ENCODE results near the gene ATRN. TPM values are rescaled to one million over a fixed set of nuclear protein-coding genes. Genes with fewer than 3 reads are reported as not detected.

Gene ATRN
- total RNA-seq, 1 donor from 2014 or later, result 26.3 TPM

DNA sequence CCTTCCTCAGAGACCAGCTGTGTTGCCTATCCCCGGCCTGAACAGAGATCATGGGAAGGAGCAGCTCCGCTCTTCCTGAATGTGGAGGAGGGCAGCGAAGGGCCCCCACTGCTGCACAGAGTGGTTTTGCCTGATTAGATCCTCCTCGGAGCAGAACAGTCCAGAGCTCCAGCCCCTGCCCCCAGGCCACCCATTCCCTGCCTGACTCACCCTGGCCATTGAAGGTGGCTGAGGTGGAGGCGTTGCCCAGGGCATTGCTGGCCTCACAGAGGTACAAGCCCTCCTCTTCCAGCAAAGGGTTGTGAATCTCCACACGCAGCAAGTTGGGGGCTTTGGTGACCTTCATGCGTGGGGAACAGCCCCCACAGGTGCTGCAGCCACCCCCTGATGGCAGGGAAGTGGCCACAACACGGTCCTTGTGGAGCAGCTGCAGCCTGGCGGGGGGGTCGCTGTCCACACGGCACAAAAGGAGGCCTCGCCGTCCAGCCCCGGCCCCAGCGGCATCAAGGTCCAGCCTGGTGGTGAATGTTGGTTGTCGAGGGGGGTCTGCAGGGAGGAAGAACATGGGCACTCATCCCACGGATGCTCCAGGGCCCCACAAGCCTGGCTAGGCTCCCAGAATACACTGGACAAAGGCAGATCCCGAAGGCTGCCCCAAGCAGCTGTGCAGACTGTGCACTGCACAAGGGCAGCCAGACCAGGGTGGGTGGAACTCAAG lies 226.9 kb downstream of the ATRN start:
- DNase-seq, result no peak

DNA sequence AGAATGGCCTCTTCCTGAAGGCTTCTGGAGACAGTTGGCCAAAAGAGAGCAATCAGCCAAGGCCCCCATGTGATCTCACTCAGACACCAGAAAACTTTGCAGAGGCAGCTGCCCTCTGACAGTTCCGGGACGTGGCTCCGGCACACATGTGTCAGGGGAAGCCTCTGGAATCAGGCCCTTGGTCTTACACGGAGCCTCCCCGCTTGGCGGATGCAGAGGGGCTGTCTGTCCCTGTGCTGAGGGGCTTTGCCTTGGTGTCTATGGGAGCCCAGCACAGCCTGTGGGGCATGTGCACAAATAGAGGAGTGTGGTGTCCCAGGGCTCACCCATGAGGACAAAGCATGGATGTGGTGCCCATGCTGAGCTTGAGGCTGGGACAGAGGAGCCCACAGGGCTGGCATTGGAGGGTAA lies 227.8 kb downstream of the ATRN start:
- no peak for DNase-seq

DNA sequence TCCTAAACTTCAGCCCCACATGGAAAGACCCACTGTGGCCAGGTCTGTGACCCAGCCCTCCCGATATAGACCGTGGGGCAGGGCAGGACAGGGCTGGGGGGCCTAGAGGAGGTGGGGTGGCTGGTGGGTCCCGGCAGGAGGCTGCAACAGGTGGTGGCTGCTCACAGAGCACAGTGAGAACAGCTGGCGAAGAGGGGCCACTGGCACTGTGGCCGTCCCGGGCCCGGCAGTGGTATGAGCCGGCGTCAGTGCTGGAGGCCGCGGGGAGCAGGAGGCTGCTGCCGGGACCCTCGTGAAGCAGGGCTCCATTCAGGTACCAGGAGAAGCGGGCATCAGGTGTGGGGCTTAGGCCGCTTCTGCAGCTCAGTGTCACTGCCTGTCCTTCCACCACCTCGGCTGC lies 228.2 kb downstream of the ATRN start:
- DNase-seq, result no peak

Small RNAs within 50 kb of the gene (small RNA-seq; reads per million reads assigned to genes)
- not detected for gene AL353193.1 (ENCODE audit: low replicate concordance)

Other genes with a start within 250 kb of the ATRN start
- gene SLC4A11, start 231.8 kb upstream of the ATRN start, total RNA-seq, result 0.59 TPM
- 14.7 TPM for gene DNAAF9, start 63.3 kb upstream of the ATRN start, total RNA-seq
- gene GFRA4, start 192.4 kb downstream of the ATRN start, total RNA-seq, result not detected
- 53.2 TPM for gene ADAM33, start 211.0 kb downstream of the ATRN start, total RNA-seq
- gene SIGLEC1, start 241.6 kb downstream of the ATRN start, total RNA-seq, result 3.5 TPM

Data from skin of body (tissue), 3 donors.